PC-9 (cell line): Measurements from ENCODE around the gene GLB1L. TPM values are rescaled to one million over a fixed set of nuclear protein-coding genes. Genes with fewer than 3 reads are reported as not detected.

ENCODE experiments used
- BruUV-seq: library from RNA; stranded (reverse); fragments of 400-500 nt; replicated peaks from 2 replicates; lab custom pipeline; 2021; lab: Mats Ljungman, UMichigan
- CTCF ChIA-PET: fragments of 300-600 bp; sonication (Branson Sonifier 250); formaldehyde crosslinking; loops from one replicate; lab custom pipeline; 2022; ENCODE audit warnings: antibody characterized with exemption; lab: Charles Lee
- POLR2A ChIA-PET: fragments of 300-600 bp; sonication (Branson Sonifier 250); formaldehyde crosslinking; loops from one replicate; lab custom pipeline; 2022; ENCODE audit warnings: antibody characterized with exemption; ENCODE audit not compliant: unreplicated experiment; lab: Charles Lee
- DNase-seq, 2 experiments: peaks; one replicate each; pipeline versions ENCODE4 v3.0.0 to v3.0.0-alpha.2; 2015 to 2022; ENCODE audit warnings: mixed read lengths in 1 of 2
- H2AFZ ChIP-seq: fragments of 200-600 bp; sonication (generic); 2 replicates; pipeline ENCODE4 v1.8.1; 2017; ENCODE audit warnings: antibody characterized with exemption
- H3F3A ChIP-seq: fragments of 200-600 bp; sonication (generic); 2 replicates; pipeline ENCODE4 v1.8.1; 2017; ENCODE audit warnings: antibody characterized with exemption, mild to moderate bottlenecking, low read depth; ENCODE audit not compliant: insufficient read depth
- H3K27ac ChIP-seq: fragments of 200-600 bp; sonication (generic); 2 replicates; pipeline ENCODE4 v1.6.1; 2016; ENCODE audit warnings: mixed run types
- H3K27me3 ChIP-seq: fragments of 200-600 bp; sonication (generic); 2 replicates; pipeline ENCODE4 v1.6.1; 2016; ENCODE audit warnings: low read depth, mixed run types; ENCODE audit not compliant: insufficient read depth
- H3K36me3 ChIP-seq: fragments of 200-600 bp; sonication (generic); 2 replicates; pipeline ENCODE4 v1.6.1; 2016; ENCODE audit warnings: low read depth, mixed run types
- H3K4me1 ChIP-seq: fragments of 200-600 bp; sonication (generic); replicated peaks from 2 replicates; pipeline ENCODE4 v1.6.1; 2016; ENCODE audit warnings: mixed run types; ENCODE audit not compliant: insufficient read depth
- H3K4me2 ChIP-seq: fragments of 200-600 bp; sonication (generic); 2 replicates; pipeline ENCODE4 v1.6.1; 2017; ENCODE audit warnings: mixed run types
- H3K4me3 ChIP-seq: fragments of 200-600 bp; sonication (generic); 2 replicates; pipeline ENCODE4 v1.6.1; 2016; ENCODE audit warnings: mixed run types
- H3K79me2 ChIP-seq: fragments of 200-600 bp; sonication (generic); 2 replicates; pipeline ENCODE4 v1.6.1; 2017; ENCODE audit warnings: low read depth, mixed run types
- H3K9me2 ChIP-seq: fragments of 200-600 bp; sonication (generic); 2 replicates; pipeline ENCODE4 v1.8.1; 2017; ENCODE audit warnings: mild to moderate bottlenecking; ENCODE audit not compliant: insufficient read depth
- H3K9me3 ChIP-seq: fragments of 200-600 bp; sonication (generic); 2 replicates; pipeline ENCODE4 v1.8.1; 2016; ENCODE audit warnings: low read depth; ENCODE audit not compliant: insufficient read depth
- H4K20me1 ChIP-seq: fragments of 200-600 bp; sonication (generic); 2 replicates; pipeline ENCODE4 v1.8.1; 2017; ENCODE audit not compliant: insufficient read depth
- CTCF ChIP-seq: fragments of 200-600 bp; sonication (generic); conservative IDR thresholded peaks from 2 replicates; pipeline ENCODE4 v1.6.1; 2017; ENCODE audit warnings: mixed run types, antibody characterized with exemption, mild to moderate bottlenecking, moderate library complexity
- EZH2 ChIP-seq: fragments of 200-600 bp; sonication (generic); IDR thresholded peaks from 2 replicates; pipeline ENCODE4 v1.8.0; 2017; ENCODE audit warnings: antibody characterized with exemption, low read depth
- intact Hi-C: fragments of 100-400 bp; cut with micrococcal nuclease; formaldehyde crosslinking; loops from one replicate; pipeline ENCODE4 v1.10.0; 2022; ENCODE audit not compliant: unreplicated experiment
- total RNA-seq: library from RNA; stranded (reverse); gene quantifications from 2 replicates; pipeline ENCODE4 v1.2.3, GENCODE V29; 2021

Gene GLB1L
- total RNA-seq, 1 experiment from 2014 or later = 10.8 TPM

- no peaks in the 10 kb centered on the region; the same call in 1 of the 2 replicates for H4K20me1 ChIP-seq
- H3K4me1 ChIP-seq = peaks cover 8% of the 10 kb centered on the region
- no TSS peak for BruUV-seq
- H2AFZ ChIP-seq = no peak overlapping the region
- intact Hi-C loops = no loop called here
- no peaks in the 10 kb centered on the region for H3K27me3 ChIP-seq
- peaks cover 23% of the 10 kb centered on the region for H3K79me2 ChIP-seq
- H3K9me2 ChIP-seq = no peaks in the 10 kb centered on the region
- H3K27ac ChIP-seq = no peak overlapping the region
- no peak for DNase-seq
- H3K4me2 ChIP-seq = no peak overlapping the region
- H3K36me3 ChIP-seq = peaks cover 22% of the 10 kb centered on the region; the same call in 1 of the 2 replicates
- H3K4me3 ChIP-seq = no peak overlapping the region
- H3F3A ChIP-seq = peaks cover 20% of the 10 kb centered on the region
- H3K9me3 ChIP-seq = no peaks in the 10 kb centered on the region
- ChIA-PET CTCF (no interaction called here), POLR2A (no interaction called here)
- TF ChIP-seq EZH2 (no peak), CTCF (no peak)
These were observed 10.9 kb downstream of the GLB1L start for GRCh38 chr2:219234331-219234730.

- Histone ChIP-seq H3K79me2 (peaks cover 39% of the 10 kb centered on the region), H3K9me3 (no peaks in the 10 kb centered on the region), H3K4me1 (peaks cover 16% of the 10 kb centered on the region), H3K9me2 (no peaks in the 10 kb centered on the region), H3K27me3 (no peaks in the 10 kb centered on the region), H3K4me2 (peak overlapping the region; percentile 92), H4K20me1 (no peaks in the 10 kb centered on the region; the same call in 1 of the 2 replicates), H3F3A (peaks cover 8% of the 10 kb centered on the region), H2AFZ (peak overlapping the region; percentile 80), H3K36me3 (0 out of 2 replicates have a peak, but pooled peaks cover 22% of the 10 kb centered on the region), H3K27ac (peak overlapping the region; percentile 77), H3K4me3 (peak overlapping the region; percentile 67)
- DNase-seq = peak; percentile 31 to 56
- CTCF ChIA-PET = interaction anchor here (1.3 to 1.4 kb wide), 2 partner anchors 59 to 65 kb away, joined by 3 to 5 read pairs; no protein-coding TSS in a partner anchor
- TF ChIP-seq CTCF (no peak), EZH2 (no peak)
- POLR2A ChIA-PET = interaction anchor here (0.6 to 1.2 kb wide), 2 partner anchors 19 to 53 kb away, joined by 6 to 7 read pairs; partner anchors contain the start of gene CNPPD1
- TSS peak; percentile 70 for BruUV-seq
- intact Hi-C loops = no loop called here
These were observed 15.1 kb downstream of the GLB1L start for GRCh38 chr2:219230059-219230540.

- peaks cover 16% of the 10 kb centered on the region for H3K4me1 ChIP-seq
These were observed 15.8 kb downstream of the GLB1L start, which contains the start of the genes ANKZF1 and ATG9A for GRCh38 chr2:219229305-219230058. TSS of gene ANKZF1 (plus strand) at chr2:219229806. CDS start at chr2:219230258, 452 bp downstream. TSS of gene ATG9A (minus strand) at chr2:219229636. CDS start at chr2:219228024, 1,612 bp downstream.

More at GRCh38 chr2:219229305-219230058, 15.8 kb downstream of the GLB1L start, which contains the start of the genes ANKZF1 and ATG9A:
- peaks cover 8% of the 10 kb centered on the region for H3F3A ChIP-seq
- no peaks in the 10 kb centered on the region for H3K9me3 ChIP-seq
- intact Hi-C loops = loop anchor here (1.0 to 2.0 kb wide), 5 partner anchors 10 to 65 kb away; partner anchors contain the start of gene DNAJB2
- H3K27me3 ChIP-seq = no peaks in the 10 kb centered on the region
- DNase-seq = peak; percentile 97 to 98
- ChIA-PET POLR2A (interaction anchor here (0.6 to 1.2 kb wide), 5 partner anchors 20 to 54 kb away, joined by 3 to 19 read pairs (median 6); partner anchors contain the start of gene CNPPD1), CTCF (interaction anchor here (1.3 to 1.4 kb wide), 2 partner anchors 58 to 66 kb away, joined by 3 to 5 read pairs; no protein-coding TSS in a partner anchor)
- H3K36me3 ChIP-seq = 0 out of 2 replicates have a peak, but pooled peaks cover 22% of the 10 kb centered on the region
- H3K4me3 ChIP-seq = peak within 1 kb of the TSS; percentile 67
- TF ChIP-seq CTCF (no peak), EZH2 (no peak)
- H4K20me1 ChIP-seq = no peaks in the 10 kb centered on the region; the same call in 1 of the 2 replicates
- peak within 1 kb of the TSS; percentile 80 for H2AFZ ChIP-seq
- H3K9me2 ChIP-seq = no peaks in the 10 kb centered on the region
- H3K27ac ChIP-seq = peak within 1 kb of the TSS; percentile 77
- H3K4me2 ChIP-seq = peak within 1 kb of the TSS; percentile 97
- H3K79me2 ChIP-seq = peaks cover 39% of the 10 kb centered on the region
- no TSS peak for BruUV-seq
